ENCODE results near the gene FAM181B. TPM values are rescaled to one million over a fixed set of nuclear protein-coding genes. Genes with fewer than 3 reads are reported as not detected.

FAM181B gene
- total and polyA plus RNA-seq, 2 experiments from 2014 or later, result 0.63 to 1.3 TPM

DNA sequence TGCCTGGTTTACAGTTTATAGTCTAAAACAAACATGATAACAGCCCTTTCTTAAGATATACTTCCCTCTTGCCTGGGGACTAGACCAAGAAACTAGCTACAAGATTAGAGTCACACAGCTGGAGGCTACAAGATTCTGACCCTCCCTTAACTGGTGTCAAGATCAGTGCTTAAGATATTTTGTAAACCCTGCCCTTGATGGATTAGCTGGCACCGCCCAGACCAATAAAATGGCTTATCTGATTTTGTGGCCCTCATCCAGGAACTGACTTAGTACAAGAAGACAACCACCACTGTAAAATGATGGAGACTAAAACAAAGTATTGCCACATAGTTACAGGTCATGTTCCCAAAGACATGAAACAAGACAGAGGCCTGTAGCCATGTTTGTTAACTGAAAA is 53.4 kb downstream of the FAM181B start:
- TF ChIP-seq EZH2 (IDR thresholded peaks at IDR 0.05; ENCODE audit: borderline replicate concordance) (no peak), EZH2phosphoT487 (IDR thresholded peaks at IDR 0.05; ENCODE audit: low read depth, severe bottlenecking, unreplicated experiment) (no peak), CTCF (IDR thresholded peaks at IDR 0.05; ENCODE audit: poor library complexity) (no peak)
- WGBS (ENCODE audit: low lambda C conversion rate, missing lambda C conversion rate), result 52% methylated on average over 1 of the region's 1 CpG
- Histone ChIP-seq H3K4me3 (no peak overlapping the region), H3K27me3 (no peaks in the 10 kb centered on the region), H4K20me1 (ENCODE audit: insufficient read depth, poor library complexity, severe bottlenecking) (no peaks in the 10 kb centered on the region), H3K79me2 (no peaks in the 10 kb centered on the region), H2AFZ (no peak overlapping the region), H3K9me2 (replicated peaks; ENCODE audit: insufficient read depth) (no peaks in the 10 kb centered on the region), H3K27ac (no peak overlapping the region), H3K4me2 (no peak overlapping the region), H3K4me1 (ENCODE audit: insufficient read depth) (no peaks in the 10 kb centered on the region), H3K36me3 (replicated peaks; ENCODE audit: insufficient read depth, low read depth) (no peaks in the 10 kb centered on the region), H3K9me3 (ENCODE audit: low read depth) (no peaks in the 10 kb centered on the region)
- DNase-seq (ENCODE audit: low spot score), result no peak

Small RNAs within 50 kb of the gene (small RNA-seq; reads per million reads assigned to genes)
- 0.40 reads per million, percentile 26 among the genes with 10 or more reads in this experiment for gene RPS28P7

Other genes starting within 250 kb of the FAM181B start
- gene PRCP, start 166.6 kb upstream of the FAM181B start, total RNA-seq, result 46.8 and 49.0 TPM in 2 replicates
- gene PRCP, start 166.6 kb upstream of the FAM181B start, polyA plus RNA-seq, result 48.3 and 53.0 TPM in 2 replicates
- gene DDIAS, start 167.9 kb upstream of the FAM181B start, total RNA-seq, result 2.6 and 2.7 TPM in 2 replicates
- 0.88 and 0.92 TPM in 2 replicates for gene DDIAS, start 167.9 kb upstream of the FAM181B start, polyA plus RNA-seq

Data from hepatocyte (in vitro differentiated cells).